Measurements from ENCODE around the gene SYNGR2. TPM values are rescaled to one million over a fixed set of nuclear protein-coding genes. Genes with fewer than 3 reads are reported as not detected.
A peak's percentile ranks its signal among the peaks of the same experiment; 100 is the strongest.

The SYNGR2 gene
- total RNA-seq, 1 donor from 2014 or later = 25.2 TPM

- no peak for DNase-seq (ENCODE audit: low read depth in 2 of 2)
Measured at GRCh38 chr17:78197147-78197832, 28.9 kb downstream of the SYNGR2 start.

- DNase-seq (ENCODE audit: low read depth in 2 of 2) = no peak
Measured at GRCh38 chr17:78200451-78200850, 32.1 kb downstream of the SYNGR2 start.

GRCh38 chr17:78202666-78203065 is 34.3 kb downstream of the SYNGR2 start:
- no peak for DNase-seq (ENCODE audit: low read depth in 2 of 2)

- DNase-seq (ENCODE audit: low read depth in 2 of 2) = no peak
Measured at GRCh38 chr17:78204387-78205123, 36.2 kb downstream of the SYNGR2 start.

GRCh38 chr17:78205124-78205775 is 36.9 kb downstream of the SYNGR2 start:
- no peak for DNase-seq (ENCODE audit: low read depth in 2 of 2)

- DNase-seq (ENCODE audit: low read depth in 2 of 2) = no peak
Measured at GRCh38 chr17:78206298-78206697, 37.9 kb downstream of the SYNGR2 start.

- no peak for DNase-seq (ENCODE audit: low read depth in 2 of 2)
Measured at GRCh38 chr17:78208486-78208885, 40.1 kb downstream of the SYNGR2 start.

- DNase-seq (ENCODE audit: low read depth in 2 of 2) = no peak
Measured at GRCh38 chr17:78210111-78210510, 41.7 kb downstream of the SYNGR2 start.

- DNase-seq (ENCODE audit: low read depth in 2 of 2) = no peak
Measured at GRCh38 chr17:78211032-78211431, 42.7 kb downstream of the SYNGR2 start.

GRCh38 chr17:78214016-78214705 is 45.8 kb downstream of the SYNGR2 start, which contains the start of gene BIRC5:
Gene BIRC5 (plus strand): TSS chr17:78214253. CDS start chr17:78214317, 64 bp downstream.
- DNase-seq (ENCODE audit: low read depth in 2 of 2) = peak; percentile 57 to 87

- no peak for DNase-seq (ENCODE audit: low read depth in 2 of 2)
Measured at GRCh38 chr17:78214706-78215061, 46.3 kb downstream of the SYNGR2 start.

- no peak for DNase-seq (ENCODE audit: low read depth in 2 of 2)
Measured at GRCh38 chr17:78219396-78220150, 51.2 kb downstream of the SYNGR2 start.

Other genes starting within 250 kb of the SYNGR2 start
- gene TNRC6C, start 209.9 kb upstream of the SYNGR2 start, total RNA-seq = 5.5 and 7.2 TPM in 2 replicates
- gene TMC6, start 39.8 kb upstream of the SYNGR2 start, total RNA-seq = 23.1 and 35.7 TPM in 2 replicates
- gene TMC8, start 37.8 kb upstream of the SYNGR2 start, total RNA-seq = 0.13 and 0.25 TPM in 2 replicates
- not detected in 2 replicates for gene C17orf99, start 22.2 kb upstream of the SYNGR2 start, total RNA-seq
- 79.3 and 147 TPM in 2 replicates for gene TK1, start 18.5 kb downstream of the SYNGR2 start, total RNA-seq
- 47.2 and 74.5 TPM in 2 replicates for gene AFMID, start 18.8 kb downstream of the SYNGR2 start, total RNA-seq
- gene BIRC5, start 45.7 kb downstream of the SYNGR2 start, total RNA-seq = 29.3 and 81.4 TPM in 2 replicates
- gene TMEM235, start 63.0 kb downstream of the SYNGR2 start, total RNA-seq = under 0.01 and 0.51 TPM in 2 replicates
- gene SOCS3, start 191.5 kb downstream of the SYNGR2 start, total RNA-seq = 35.8 and 58.2 TPM in 2 replicates
- gene PGS1, start 210.1 kb downstream of the SYNGR2 start, total RNA-seq = 19.8 and 30.5 TPM in 2 replicates

All from dermis microvascular lymphatic vessel endothelial cell (primary cell).